ENCODE measurements around the gene ABL2.
"Not testable (repeated sequence)": the region's sequence is repeated elsewhere in the genome, so short reads cannot be mapped to it uniquely, and the experiment has no call there.

ABL2 gene

DNA sequence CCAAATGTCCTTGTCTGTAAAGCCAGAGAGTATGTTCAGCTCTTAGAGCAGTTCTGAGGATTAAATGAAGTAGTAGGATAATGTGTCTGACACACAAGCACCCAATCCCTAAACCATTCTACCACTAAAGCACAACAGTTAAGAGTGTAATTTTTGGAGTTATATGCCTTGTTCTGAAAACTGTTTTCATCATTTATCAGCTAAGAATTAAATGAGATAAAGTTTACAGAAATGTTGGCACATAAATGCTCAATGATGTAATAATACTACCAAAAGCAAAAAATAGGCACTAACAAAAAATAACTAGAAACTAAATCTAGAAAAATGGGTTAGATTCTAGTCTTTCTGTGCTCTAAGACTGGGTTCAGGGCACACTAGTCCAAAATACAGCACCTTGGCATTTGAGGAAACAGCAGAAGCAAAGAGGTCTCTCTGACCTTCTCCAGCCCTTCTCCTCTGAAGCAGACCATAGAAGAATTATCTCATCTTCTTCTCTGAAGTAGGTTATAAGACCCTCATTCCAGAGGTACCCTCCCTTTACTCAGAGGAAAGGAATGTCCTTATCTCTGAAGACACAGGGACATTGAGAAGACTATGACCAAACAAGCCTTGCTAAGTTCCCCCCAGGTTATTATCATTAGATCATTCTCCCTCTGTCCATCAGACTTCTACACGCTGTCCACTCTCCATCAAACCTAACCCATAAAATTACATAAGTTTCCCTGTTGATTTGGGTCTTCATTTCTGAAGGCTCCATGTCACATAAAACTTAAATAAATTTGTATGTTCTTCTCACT, 20.6 kb downstream of the ABL2 start:
- DNase-seq, result no peak

DNA sequence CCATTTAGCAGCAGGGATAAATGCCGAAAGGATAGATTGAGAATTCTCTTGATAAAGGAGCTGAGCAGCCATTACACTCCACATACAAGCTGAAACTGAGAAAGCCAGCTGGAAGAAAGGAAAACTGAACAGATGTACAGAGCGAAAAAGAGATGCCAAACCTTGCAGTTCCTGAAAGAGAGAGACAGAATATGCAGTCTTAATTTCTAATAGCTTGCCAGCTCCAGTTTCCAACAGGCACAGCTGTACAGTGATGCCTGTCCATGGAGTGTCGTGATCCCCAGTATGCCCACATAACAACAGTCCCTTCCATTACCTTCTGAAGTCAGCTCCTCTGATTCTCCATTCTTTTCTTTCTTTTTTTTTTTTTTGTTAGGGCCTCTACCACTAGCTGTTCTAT, 22.7 kb downstream of the ABL2 start:
- no peak for DNase-seq

DNA sequence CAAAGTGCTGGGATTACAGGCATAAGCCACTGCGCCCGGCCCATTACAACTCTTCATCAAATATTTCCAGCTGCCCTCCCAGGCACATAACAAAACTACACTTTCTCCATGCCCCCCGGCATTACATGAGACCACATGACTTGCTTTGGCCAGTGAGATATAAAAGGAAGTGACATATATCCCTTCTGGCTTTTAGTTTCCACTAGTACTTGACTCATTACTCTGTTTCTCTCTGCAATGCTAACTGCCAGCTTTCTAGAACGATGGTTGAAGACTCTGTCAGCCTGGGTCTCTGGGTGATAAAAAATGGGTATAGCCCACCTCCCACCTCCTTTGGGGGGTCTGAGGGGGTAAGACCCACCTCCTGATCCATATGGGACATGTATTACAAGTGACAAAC, 24.2 kb downstream of the ABL2 start:
- no peak for DNase-seq

DNA sequence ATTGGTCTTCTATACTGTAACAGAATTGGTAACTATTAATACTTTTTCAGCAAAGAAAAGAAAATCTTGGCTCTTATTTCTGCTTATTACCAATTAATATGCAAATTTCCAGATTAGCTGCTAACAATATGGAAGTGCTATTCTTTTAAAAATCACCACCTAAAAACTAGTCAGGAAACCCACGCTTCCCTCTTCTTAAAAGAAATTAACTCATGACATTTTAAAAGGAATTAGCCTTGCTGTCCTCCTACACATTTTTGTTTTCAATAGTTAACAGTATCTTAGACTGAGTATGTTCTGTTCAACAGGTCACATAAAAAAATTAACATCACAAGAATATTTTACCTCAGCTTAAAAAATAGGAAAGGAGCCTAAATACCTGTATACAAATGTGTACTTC, 27.3 kb downstream of the ABL2 start:
- DNase-seq, result no peak

DNA sequence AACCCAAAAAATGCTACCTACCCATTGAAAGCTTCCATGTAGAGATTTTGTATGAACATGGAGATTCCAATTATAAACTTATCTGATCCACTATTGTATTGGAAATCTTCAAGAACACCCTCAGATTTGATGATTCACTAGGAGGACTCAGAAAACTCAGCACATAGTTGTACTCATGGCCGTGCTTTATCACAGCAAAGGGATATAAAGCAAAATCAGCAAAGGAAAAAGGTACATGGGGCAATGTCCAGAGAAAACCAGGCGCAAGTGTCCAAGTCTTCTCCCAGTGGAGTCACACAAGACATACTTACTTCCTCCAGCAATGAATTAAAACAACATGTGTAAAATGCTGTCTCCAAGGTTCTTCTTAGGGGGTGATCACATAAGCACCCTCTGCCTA, 28.9 kb downstream of the ABL2 start:
- DNase-seq, result no peak

DNA sequence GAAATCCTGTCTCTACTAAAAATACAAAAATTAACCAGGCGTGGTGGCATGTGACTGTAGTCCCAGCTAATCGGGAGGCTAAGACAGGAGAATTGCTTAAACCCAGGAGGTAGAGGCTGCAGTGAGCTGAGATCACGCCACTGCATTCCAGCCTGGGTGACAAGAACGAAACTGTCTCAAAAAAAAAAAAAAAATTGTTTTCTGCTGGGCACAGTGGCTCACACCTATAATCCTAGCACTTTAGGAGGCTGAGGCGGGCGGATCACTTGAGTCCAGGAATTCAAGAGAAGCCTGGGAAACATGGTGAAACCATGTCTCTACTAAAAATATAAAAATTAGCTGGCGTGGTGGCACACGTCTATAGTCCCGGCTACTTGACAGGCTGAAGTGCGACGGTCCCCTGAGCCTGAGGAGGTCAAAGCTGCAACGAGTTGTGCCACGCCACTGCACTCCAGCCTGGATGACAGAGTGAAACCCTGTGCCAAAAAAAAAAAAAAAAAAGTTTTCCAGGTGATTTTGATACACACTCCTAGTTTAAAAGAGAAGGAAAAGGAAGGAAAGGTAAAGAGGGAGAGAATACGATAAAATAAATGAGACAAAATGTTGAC, 31.7 kb downstream of the ABL2 start:
- DNase-seq, result no peak

DNA sequence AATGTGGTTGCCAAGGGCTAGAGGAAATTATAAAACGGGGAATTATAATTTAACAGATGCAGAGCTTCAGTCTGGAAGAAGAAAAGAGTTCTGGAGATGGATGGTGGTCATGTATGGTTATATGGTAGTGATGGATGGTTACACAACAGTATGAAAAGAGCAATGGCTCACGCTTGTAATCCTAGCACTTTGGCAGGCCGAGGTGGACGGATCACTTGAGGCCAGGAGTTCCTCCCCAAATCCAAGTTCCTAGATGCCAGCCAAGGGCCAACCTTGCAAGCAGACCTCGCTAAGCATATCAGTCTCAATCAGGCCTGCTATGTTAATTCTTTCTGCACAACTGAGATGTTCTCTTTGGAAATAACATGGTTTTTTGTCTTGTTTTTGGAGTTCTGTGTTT, 33.6 kb downstream of the ABL2 start:
- DNase-seq, result not testable (repeated sequence)

DNA sequence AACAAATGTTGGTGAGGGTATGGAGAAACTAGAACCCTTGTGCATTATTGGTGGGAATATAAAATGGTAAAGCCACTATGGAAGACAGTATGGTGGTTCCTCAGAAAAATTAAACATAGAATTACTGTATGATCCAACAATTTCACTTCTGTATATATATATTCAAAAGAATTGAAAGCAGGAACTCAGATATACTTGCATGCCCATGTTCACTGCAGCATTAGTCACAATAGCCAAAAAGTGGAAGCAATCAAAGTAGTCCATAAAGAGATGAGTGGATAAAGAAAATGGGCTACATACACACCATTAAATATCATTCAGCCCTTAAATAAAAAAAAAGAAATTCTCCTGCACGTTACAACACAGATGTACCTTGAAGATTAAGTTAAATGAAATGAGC, 34.1 kb downstream of the ABL2 start:
- no peak for DNase-seq

DNA sequence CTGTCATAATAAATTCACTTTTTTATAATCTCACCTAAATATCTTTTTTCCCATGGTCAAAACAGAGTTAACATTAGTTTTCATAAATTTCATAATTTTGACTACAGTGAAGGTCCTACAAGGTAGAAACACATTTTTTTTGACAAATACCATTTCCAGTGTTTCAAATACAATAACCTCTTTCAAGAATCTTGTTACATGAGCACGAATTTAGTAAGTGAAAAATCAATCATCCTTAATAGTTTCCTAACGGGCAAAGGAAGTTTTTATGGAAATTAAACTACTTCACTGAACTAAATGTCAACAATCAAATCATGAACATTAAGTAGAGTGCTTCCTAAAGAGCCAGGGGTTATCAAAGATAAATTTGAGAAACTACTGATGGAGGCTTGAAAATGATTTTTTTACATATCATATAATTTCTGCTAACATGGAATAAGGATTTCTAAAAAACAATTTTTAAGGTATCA, 35.4 kb downstream of the ABL2 start:
- no peak for DNase-seq

DNA sequence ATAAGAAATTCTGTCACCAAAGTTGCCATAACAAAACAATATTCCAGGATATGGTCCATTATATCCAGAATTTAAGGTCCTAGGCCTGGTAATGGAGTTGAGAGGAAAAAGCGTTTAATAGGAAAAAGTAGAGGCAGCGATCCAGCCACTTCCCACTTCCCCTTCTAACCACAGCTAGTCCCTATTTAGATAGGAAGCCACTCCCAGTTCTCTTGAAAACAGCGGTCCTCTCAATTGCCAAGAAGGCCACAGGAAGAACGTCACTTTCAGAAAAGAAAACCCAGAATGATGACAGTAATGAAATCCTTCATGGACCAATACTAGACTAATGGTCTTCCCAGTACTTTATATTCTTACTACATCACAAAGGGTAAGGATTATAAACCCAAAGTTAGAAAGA, 38.6 kb downstream of the ABL2 start:
- no peak for DNase-seq

DNA sequence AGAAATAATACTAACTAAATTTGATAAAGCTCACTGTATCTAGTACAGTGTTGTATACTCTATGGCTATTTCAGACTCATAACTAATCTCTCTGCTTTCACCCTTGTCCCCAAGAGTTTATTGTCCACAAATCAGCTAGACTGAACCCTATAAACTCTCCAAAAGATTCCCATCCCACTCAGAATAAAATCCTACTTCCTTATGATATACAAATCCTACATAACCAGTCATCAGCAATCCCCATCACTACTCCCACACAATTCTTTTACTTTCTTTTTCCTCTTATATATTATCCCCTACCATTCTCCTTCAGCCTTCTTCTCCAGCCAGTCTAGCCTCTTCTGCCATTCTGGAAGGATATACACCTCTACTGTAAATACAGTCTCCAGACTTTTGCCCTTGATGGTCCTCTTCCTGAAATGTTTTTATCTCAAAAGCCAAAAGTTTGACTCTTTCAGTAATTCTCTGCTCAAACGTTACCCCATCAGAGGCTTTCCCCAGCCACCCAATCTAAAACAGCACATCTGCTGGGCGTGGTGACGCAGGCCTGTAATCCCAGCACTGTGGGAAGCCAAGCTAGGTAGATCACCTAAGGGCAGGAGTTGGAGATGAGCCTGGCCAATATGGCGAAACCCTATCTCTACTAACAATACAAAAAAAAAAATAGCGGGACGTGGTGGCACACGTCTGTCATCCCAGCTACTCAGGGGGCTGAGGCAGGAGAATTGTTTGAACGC, 41.6 kb downstream of the ABL2 start:
- DNase-seq, result no peak

DNA sequence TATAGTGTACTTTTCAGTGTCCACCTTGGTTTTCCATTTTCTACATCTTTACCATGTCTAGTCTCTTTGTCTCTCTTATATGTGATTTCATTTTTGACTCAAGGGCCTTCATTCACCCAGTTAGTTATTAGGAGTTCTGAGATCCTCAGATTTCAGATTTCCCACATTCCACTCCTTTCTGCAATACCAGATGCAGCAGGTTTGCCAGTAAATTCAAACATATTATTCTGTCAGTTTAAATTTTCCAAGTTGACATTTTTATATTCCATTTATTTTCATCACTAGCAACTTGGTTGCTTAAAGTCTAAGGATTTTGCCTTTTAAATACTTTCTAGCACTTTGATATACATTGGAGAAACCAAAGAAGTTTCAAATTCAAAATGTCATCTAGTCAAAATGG, 42.4 kb downstream of the ABL2 start:
- DNase-seq, result no peak

DNA sequence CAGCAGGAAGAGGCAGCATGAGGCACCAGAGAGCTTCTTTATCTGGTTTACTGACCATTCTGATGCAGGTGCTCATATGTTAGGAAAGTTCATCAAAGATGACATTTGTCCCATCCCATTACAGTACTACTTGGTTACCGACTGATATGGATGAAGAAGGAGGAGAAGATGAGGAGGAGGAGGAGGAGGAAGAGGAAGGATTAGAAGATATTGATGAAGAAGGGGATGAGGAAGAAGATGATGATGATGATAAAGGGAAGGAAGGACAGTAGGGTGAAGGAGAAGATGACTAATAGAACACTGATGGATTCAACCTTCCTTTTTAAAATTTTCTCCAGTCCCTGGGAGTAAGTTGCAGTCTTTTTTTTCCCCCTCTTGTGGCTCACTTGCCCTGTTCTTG, 45.1 kb downstream of the ABL2 start:
- no peak for DNase-seq

DNA sequence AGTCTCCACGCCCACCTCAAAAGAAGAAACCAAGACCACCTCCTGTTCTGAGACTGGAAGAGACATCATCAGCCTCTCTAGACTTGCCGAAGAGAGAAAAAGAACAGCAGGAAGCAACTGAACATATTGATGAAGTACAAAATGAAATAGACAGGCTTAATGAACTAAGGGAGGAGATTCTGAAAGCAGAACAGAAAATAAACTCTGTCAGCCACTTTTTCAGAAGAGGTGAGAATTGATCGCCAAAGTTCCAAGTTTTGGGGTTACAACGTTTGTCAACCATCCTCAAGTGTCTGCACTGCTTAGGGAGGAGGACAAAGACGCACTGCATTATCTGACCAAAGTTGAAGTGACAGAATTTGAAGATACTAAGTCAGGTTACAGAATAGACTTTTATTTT, 45.6 kb downstream of the ABL2 start:
- no peak for DNase-seq

DNA sequence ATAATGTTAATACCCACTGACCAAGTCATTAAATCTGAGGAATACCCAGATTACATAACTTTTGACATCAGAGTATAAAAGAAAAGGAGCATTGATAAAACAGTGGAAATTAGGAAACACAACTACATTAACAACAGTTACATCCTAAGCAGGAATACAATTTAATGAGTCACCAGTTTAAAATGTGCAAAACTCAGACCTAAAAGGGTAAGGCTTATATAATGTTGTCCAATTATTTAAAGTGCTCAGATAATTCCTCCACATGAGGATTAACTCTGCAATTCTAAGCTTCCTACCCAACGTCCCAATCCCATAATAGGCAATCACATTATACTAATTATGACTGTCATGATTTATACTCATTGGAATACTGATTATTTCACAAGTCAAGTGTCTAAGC, 50.5 kb downstream of the ABL2 start:
- no peak for DNase-seq

DNA sequence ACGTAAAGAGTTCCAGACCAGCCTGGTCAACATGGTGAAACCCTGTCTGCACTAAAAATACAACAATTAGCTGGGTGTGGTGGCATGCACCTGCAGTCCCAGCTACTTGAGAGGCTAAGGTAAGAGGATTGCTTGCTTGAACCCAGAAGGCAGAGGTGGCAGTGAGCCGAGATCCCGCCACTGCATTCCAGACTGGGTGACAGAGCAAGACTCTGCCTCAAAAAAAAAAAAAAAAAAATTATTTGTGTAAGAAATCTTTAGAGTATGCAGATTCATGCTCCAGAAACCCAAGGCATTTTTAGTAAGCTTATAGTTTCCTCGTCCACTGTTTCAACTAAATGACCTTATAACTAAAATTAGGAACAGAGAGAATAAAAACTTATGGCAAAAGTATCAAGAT, 51.3 kb downstream of the ABL2 start:
- no peak for DNase-seq

DNA sequence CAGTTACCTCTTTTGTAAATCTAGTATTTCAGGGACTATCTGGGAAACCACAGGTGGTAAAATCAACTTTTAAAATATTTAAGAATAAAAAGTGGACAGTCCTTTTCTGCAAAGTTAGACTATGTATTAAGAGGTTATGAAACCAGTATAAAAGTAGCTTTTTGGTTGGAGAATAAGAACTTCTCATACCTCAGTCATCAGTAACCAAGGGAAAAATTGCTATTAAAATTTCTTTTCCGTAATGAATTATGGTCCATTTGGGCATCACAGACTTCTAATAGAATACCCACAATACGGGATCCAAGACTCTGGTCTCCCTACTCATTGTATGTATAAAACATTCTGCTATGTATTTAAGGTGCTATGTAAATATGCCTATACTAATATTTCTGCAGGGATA, 51.9 kb downstream of the ABL2 start:
- DNase-seq, result no peak

DNA sequence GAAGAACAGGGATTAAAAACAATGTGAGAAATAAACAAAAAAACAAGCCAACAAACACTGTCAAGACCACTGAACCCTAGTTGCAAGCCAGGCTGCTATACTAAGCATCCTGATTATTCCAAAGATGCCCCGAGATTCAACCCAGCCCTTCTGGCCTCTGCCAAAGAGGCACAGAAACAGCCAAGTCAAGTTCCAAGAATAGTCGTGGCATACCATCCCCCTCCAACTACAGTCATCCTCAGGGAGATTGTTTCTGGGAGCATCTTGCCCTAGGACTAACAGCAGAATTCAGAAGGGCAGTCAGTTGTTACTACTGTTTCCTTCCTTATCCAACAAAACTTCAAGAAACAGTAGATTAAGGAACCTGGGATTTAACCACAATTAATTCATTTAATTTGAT, 52.3 kb downstream of the ABL2 start:
- no peak for DNase-seq

DNA sequence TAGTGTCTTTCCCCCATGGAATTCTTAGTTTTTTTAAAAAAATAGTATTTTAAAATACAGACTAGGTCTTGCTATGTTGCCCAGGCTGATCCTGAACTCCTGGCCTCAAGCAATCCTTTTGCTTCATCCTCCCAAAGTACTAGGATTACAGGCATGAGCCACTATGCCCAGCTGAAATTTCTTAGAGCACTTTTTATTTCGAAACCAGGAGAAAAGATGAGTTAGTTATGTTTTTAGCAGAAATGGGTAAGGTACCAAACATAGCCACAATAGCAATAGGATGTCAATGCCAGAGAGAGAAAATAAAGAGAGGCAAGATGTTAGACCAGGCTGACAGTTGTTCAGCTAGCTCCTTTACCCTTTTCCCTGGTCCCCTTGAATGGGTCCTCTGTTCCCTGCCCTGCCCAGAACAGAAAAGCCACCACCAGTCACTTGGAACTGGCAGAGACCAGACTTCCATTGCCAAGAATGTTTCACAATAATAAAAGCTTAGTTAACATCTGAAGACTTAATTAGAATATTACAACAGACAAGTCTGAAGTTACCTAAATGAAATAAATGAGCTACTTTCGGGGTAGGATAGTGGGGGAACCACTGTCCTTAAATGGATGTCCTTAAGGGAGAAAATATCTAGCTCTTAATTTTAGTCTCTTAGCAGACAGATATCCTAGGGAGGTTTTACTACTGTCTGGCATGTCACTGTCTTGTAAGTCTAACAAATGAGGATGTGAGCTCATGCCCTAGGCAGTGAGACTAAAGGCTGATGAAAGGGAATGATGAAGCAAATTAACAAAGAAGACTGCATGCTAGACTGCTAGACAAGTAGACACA, 54.3 kb downstream of the ABL2 start:
- peak; percentile 93 for DNase-seq

DNA sequence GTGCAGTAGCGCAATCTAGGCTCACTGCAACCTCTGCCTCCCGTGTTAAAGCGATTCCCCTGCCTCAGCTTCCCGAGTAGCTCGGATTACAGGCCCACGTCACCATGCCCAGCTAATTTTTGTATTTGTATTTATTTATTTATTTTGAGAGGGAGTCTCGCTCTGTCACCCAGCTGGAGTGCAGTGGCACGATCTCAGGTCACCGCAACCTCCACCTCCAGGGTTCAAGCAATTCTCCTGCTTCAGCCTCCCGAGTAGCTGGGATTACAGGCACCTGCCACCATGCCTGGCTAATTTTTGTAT, 59.1 kb downstream of the ABL2 start:
- DNase-seq, result not testable (repeated sequence)

DNA sequence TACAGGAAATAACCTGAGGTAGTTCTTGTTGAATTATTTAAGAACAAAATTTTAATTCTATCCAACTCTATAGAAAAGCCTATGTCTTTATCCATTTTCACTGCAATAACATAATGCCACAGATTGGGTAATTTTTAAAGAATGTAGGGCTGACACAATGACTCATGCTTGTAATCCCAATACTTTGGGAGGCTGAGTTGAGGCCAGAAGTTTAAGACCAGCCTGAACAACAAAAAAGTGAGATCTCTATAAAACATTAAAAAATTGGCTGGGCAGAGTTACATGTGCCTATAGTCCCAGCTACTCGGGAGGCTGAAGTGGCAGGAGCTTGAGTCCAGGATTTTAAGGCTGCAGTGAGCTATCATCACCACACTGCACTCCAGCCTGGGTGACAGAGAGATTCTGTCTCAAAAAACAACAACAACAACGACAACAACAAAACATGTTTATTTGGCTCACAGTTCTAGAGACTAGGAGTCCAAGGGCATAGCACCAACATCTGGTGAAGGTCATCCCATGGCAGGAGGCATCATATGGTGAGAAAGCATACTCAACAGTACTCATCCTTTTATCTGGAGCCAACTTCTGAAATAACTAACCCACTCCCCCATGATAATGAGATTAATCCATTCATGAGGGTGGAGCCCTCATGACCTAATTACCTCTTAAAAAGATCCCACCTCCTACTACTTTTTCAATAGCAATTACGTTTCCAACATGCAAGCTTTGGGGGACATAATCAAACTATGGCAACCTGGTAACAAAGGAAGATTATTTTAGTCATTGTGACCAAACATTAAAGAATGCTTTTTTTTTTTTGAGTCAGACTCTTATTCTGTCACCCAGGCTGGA, 59.6 kb downstream of the ABL2 start:
- DNase-seq, result no peak

DNA sequence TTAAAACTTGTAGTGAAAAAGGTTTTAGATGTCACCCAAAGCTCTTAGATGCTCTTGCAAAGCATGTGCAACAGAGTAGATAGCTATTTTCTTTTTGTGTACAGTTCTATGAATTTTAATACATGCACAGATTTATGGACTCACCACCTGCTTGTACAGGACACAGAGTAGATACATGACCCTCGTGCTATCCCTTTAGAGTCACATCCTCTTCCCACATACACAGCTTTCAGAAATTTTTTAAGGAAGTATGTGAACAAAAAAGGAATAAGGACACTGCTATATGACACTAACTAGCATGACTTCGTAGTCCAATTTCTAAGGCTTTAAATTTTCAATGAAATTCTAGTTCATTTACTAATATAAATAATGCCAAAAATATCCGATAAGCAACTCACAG, 60.9 kb downstream of the ABL2 start:
- DNase-seq, result no peak

DNA sequence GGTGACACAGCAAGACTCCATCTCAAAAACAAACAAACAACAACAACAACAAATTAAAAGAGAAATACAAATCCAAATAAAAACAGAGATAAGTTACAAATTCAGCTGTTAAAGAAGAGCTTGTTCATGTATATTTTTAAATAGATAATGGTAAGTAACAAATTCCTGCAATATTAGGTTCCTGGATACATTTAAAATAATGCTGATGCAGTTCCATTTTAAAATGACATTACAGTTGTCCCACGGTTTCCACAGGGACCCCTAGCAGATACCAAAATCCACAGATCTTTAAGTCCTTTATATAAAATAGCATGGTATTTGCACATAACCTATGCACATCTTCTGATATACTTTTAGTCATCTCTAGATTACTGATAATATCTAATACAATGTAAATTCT, 61.5 kb downstream of the ABL2 start:
- DNase-seq, result no peak

Data from SIG-M5 (cell line).